ENCODE measurements around the gene ENTPD6. TPM values are rescaled to one million over a fixed set of nuclear protein-coding genes. Genes with fewer than 3 reads are reported as not detected.
"Not testable (repeated sequence)": the region's sequence is repeated elsewhere in the genome, so short reads cannot be mapped to it uniquely, and the experiment has no call there.

The ENTPD6 gene
- total and polyA plus RNA-seq, 9 donors, result 34.9 to 73.8 (median 47.1) TPM

DNA sequence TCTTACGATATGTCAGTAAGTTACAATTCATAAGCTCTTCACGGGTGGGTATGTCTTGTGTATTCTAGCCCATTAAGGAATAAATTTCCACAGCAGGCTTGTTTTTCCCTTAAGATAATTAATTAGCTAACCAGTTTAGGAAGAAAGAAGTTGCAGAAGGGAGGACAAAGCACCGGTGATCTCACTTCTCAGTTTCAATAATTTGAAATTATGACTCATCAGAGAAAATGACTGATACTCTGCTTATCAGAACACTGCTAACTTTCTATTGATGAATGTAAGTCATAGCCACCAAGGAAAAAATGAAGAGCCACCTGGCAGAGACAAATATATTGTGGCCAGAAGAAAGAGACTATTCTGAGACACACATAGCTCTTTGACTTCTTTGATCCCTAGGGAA, 35.0 kb upstream of the ENTPD6 start:
- Histone ChIP-seq H3K9me3 (no peaks in the 10 kb centered on the region), H3K4me3 (no peak overlapping the region), H3K36me3 (no peaks in the 10 kb centered on the region), H3K4me1 (ENCODE audit: insufficient read depth) (no peaks in the 10 kb centered on the region), H3K27ac (no peak overlapping the region), H3K27me3 (no peaks in the 10 kb centered on the region)
- intact Hi-C loops (cut with DNase I), result no loop called here
- WGBS, 3 donors, result 51 to 60% (median 55%) methylated on average over 3 of the region's 3 CpGs
- no peak for DNase-seq
- TF ChIP-seq, protein P1, sequence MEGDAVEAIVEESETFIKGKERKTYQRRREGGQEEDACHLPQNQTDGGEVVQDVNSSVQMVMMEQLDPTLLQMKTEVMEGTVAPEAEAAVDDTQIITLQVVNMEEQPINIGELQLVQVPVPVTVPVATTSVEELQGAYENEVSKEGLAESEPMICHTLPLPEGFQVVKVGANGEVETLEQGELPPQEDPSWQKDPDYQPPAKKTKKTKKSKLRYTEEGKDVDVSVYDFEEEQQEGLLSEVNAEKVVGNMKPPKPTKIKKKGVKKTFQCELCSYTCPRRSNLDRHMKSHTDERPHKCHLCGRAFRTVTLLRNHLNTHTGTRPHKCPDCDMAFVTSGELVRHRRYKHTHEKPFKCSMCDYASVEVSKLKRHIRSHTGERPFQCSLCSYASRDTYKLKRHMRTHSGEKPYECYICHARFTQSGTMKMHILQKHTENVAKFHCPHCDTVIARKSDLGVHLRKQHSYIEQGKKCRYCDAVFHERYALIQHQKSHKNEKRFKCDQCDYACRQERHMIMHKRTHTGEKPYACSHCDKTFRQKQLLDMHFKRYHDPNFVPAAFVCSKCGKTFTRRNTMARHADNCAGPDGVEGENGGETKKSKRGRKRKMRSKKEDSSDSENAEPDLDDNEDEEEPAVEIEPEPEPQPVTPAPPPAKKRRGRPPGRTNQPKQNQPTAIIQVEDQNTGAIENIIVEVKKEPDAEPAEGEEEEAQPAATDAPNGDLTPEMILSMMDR (IDR thresholded peaks at IDR 0.05), result no peak
- TF ChIP-seq POLR2A (IDR thresholded peaks at IDR 0.05) (no peak), EP300 (IDR thresholded peaks at IDR 0.05) (no peak)

DNA sequence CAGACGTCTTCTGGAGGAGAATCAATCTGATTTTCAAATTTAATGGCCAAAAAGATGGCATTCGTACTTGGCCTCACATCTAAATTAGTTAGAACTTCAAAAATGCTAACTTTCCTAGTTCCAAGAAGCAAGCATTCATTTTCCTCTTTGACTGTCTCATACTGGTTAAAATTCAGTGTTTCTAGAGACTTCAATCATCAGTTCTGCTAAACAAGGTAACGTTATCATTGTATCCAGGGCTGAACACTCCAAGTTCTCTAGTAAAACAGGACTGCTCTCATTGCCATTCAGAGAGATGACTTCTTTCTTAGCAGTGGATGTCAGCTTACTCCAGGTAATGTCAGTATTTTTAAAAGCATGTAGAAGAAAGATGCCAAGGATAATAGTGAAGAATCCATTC, 34.6 kb upstream of the ENTPD6 start:
- Histone ChIP-seq H3K36me3 (no peaks in the 10 kb centered on the region), H3K9me3 (no peaks in the 10 kb centered on the region), H3K27ac (no peak overlapping the region), H3K27me3 (no peaks in the 10 kb centered on the region), H3K4me3 (no peak overlapping the region), H3K4me1 (ENCODE audit: insufficient read depth) (no peaks in the 10 kb centered on the region)
- TF ChIP-seq EP300 (IDR thresholded peaks at IDR 0.05) (no peak), POLR2A (IDR thresholded peaks at IDR 0.05) (no peak)
- TF ChIP-seq, protein P1 (IDR thresholded peaks at IDR 0.05), result no peak
- DNase-seq, result no peak
- intact Hi-C loops (cut with DNase I), result no loop called here
- WGBS, 3 donors, result 38 to 44% (median 43%) methylated on average over 3 of the region's 3 CpGs

DNA sequence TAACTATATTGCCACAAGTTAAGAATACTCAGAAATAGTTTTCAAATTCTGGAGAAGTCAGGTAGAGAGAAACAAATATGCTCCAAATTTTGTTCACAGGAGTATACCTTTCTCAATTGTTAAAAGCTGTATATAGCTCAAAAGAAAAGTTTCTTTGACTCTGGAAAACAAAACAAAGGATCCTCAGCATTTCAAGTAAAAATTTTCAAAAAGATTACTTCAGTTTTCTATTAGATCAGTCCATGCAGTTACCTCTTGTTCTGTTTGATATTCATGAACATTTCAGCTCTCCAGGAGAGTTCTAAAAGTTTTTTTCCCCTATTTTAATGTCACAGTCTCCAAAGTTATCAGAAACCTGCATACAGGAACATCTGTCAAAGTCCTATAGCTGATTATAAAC, 30.4 kb upstream of the ENTPD6 start:
- TF ChIP-seq POLR2A (IDR thresholded peaks at IDR 0.05) (no peak), EP300 (IDR thresholded peaks at IDR 0.05) (no peak)
- TF ChIP-seq, protein P1 (IDR thresholded peaks at IDR 0.05), result no peak

DNA sequence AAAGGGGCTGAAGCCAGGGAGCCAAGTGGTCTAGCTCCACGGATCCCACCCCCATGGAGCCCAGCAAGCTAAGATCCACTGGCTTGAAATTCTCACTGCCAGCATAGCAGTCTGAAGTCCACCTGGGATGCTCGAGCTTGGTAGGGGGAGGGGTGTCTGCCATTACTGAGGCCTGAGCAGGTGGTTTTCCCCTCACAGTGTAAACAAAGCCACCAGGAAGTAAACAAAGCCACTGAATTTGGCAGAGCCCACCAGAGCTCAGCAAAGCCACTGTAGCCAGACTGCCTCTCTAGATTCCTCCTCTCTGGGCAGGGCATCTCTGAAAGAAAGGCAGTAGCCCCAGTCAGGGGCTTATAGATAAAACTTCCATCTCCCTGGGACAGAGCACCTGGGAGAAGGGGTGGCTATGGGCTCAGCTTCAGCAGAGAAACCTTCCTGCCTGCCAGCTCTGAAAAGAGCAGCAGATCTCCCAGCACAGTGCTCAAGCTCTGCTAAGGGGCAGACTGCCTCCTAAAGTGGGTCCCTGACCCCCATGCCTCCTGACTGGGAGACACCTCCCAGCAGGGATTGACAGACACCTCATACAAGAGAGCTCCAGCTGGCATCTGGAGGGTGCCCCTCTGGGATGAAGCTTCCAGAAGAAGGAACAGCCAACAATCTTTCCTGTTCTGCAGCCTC, 29.3 kb upstream of the ENTPD6 start:
- intact Hi-C loops (cut with DNase I); H3K4me3 ChIP-seq; H3K9me3 ChIP-seq; DNase-seq; H3K4me1 ChIP-seq (ENCODE audit: insufficient read depth); H3K27me3 ChIP-seq; H3K27ac ChIP-seq; H3K36me3 ChIP-seq: not testable (repeated sequence)
- 54 to 64% (median 57%) methylated on average over 2 of the region's 2 CpGs for WGBS, 3 donors

More for the DNA sequence above, 30.4 kb upstream of the ENTPD6 start:
- DNase-seq, result no peak
- Histone ChIP-seq H3K9me3 (no peaks in the 10 kb centered on the region), H3K36me3 (no peaks in the 10 kb centered on the region), H3K4me1 (ENCODE audit: insufficient read depth) (no peaks in the 10 kb centered on the region), H3K27ac (no peak overlapping the region), H3K27me3 (no peaks in the 10 kb centered on the region), H3K4me3 (no peak overlapping the region)
- intact Hi-C loops (cut with DNase I), result no loop called here

DNA sequence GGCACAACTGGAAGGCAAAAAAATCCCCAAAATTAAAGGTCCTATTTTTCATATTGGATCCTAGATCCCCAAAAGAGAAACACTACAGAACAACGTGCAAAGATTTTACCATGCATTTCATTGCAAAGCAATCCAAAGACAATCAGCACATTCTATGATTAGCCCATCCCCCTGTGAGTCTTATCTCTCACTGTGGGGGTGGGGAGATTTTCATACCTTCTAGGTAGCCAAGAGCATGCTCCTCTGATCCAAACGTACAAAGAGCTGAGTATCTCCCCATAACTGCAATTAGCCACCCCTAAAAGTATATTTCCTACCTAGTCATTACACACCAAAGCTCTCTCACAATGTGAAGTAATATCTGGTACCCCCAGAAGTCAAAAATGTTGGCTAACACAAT, 22.2 kb upstream of the ENTPD6 start:
- Histone ChIP-seq H3K36me3 (no peaks in the 10 kb centered on the region), H3K27ac (no peak overlapping the region), H3K27me3 (no peaks in the 10 kb centered on the region), H3K4me1 (ENCODE audit: insufficient read depth) (peaks cover 7% of the 10 kb centered on the region), H3K9me3 (no peaks in the 10 kb centered on the region), H3K4me3 (no peak overlapping the region)
- DNase-seq, result no peak
- intact Hi-C loops (cut with DNase I), result loop anchor here in 2 of 4 donors (10.0 kb wide), 1 partner anchor 89 kb away; the partner anchor contains the start of gene VSX1 (in 2 of the 2)
- WGBS, 3 donors, result 52 to 55% (median 52%) methylated on average over 2 of the region's 2 CpGs
- no peak for TF ChIP-seq EP300 (IDR thresholded peaks at IDR 0.05)
- no peak for TF ChIP-seq POLR2A (IDR thresholded peaks at IDR 0.05)
- TF ChIP-seq, protein P1 (IDR thresholded peaks at IDR 0.05), result no peak

All from ovary (tissue), 9 donors.